HG03520 (cell line): ENCODE data around the gene ADRA2B.
A peak's percentile ranks its signal among the peaks of the same experiment; 100 is the strongest.
"Not testable (repeated sequence)": the region's sequence is repeated elsewhere in the genome, so short reads cannot be mapped to it uniquely, and the experiment has no call there.

ENCODE experiments used
- ATAC-seq: cut with Tn5 transposase; IDR thresholded peaks from one replicate; pipeline ENCODE4 v1.9.1; 2021; ENCODE audit warnings: mild to moderate bottlenecking, moderate library complexity; ENCODE audit not compliant: unreplicated experiment

Gene ADRA2B

GRCh38 chr2:96150791-96151594 lies 34.6 kb upstream of the ADRA2B start:
- no peak for ATAC-seq

- no peak for ATAC-seq
Measured at GRCh38 chr2:96150007-96150640, 33.8 kb upstream of the ADRA2B start.

DNA sequence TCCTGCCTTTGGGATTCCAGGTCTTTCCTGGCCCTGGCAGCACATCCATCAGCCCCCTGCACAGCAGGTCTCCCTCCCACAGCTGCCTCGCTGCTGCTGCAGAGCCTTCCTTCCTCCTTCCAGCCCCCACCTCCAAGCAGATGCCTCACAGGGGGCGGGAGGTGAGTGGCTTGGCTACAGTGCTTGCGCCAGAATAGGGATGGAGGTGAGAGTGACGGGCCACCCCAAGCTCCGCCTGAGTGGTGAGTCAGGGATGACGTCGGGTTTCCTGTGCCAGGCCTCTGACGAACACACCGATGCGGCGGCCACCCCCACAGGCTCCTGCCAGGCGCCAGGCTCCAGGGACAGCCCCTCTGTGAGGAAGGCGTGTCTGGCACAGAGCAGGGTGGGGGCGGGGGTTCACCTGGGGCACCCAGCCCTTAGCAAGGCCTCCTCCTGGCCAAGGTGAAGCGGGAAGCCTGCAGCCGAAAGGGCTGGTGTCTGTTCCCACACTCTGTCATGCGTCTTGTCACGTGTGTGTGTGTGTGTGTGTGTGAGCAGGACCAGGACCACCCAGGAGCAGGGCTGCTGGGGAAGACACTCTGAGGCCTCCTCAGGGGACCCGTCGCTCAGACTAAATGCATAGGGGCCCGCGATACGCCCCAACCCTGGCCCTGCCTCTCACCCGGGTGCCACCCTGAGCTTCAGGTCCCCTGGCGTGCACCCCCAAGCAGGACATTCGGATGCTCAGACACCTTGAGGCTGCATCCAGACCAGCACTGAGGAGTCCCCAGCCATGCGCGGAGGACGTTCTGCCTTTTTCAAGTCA lies 32.2 kb upstream of the ADRA2B start:
- peak; percentile 36 for ATAC-seq

- ATAC-seq, result no peak
Measured at GRCh38 chr2:96147593-96148201, 31.3 kb upstream of the ADRA2B start.

DNA sequence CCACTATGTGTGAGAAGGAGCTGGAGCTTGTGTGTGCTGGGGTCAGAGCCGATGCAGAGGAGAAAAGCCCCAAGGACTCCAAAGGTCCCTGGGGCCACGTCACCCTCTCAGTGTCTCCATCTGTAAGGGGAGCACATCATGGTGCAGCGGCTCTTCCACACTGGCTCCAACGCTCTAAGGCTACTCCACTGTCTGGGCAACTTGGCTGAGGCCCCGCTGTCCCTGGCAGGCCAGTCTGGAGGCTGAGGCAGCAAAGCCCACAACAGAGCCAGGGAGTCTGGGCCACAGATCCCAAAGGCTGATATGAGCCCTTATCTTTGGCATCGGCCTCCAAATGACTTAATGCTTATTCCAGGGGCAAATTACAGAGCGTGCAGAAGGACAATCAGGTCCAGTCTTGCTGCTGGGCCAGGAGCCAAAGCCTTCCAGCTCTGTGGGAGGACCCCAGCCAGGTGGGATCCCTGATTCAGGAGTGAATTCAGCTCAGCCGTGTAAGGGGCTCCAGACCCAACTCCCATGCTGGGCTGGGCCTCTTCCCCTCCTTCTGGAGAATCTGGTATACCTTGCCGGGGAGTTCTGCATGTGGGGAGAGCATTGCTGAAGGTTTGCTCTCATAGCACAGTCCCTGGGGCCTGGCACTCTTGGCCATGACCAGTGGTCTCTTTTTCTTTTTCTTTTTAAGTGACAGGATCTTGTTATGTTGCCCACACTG lies 30.7 kb upstream of the ADRA2B start:
- ATAC-seq, result no peak

GRCh38 chr2:96146153-96146880 lies 29.9 kb upstream of the ADRA2B start:
- peak; percentile 17 for ATAC-seq

DNA sequence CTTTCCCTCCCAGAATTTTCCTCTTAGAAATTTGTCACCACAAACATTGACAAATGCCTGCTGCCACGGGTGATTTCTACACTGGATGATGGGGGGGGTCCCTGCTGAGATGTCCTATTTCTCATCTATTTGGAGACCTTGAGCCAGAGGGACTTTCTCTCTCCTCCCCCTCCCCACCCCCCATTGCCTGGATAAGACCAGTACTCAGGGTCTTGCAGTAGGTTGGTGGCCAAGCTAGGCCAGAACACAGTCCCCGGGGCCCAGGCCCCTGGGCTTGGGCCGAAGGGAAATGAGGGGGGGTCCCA lies 29.4 kb upstream of the ADRA2B start:
- no peak for ATAC-seq

GRCh38 chr2:96145036-96145847 lies 28.9 kb upstream of the ADRA2B start, which contains the start of gene DUSP2:
Gene DUSP2 (minus strand): TSS chr2:96145440. CDS start chr2:96145354, 86 bp downstream.
- ATAC-seq, result peak; percentile 54

- no peak for ATAC-seq
Measured at GRCh38 chr2:96144481-96145035, 28.2 kb upstream of the ADRA2B start.

DNA sequence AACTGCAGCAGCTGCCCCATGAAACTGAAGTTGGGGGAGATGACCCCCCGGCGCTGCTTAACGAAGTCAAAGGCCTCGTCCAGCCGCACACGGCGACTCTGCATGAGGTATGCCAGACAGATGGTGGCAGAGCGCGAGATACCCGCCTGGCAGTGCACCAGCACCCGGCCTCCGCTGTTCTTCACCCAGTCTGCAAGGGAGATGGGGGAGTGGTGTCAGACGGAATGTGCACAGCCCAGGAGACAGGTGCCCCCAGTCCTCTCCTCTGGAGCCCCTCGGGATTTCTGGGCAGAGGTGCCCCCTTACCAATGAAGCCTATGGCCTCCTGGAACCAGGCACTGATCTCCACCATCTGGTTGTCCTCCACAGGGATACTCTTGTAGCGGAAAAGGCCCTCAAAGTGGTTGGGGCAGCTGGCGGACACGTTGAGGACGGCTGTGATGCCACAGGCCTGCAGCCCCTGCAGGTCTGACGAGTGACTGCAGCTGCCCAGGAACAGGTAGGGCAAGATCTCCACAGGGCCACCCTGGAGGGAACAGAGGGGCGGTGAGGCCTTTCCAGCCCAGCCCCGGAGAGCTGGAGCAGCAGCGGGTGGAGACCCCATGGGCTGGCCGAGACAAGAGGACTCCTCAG lies 27.6 kb upstream of the ADRA2B start:
- no peak for ATAC-seq

DNA sequence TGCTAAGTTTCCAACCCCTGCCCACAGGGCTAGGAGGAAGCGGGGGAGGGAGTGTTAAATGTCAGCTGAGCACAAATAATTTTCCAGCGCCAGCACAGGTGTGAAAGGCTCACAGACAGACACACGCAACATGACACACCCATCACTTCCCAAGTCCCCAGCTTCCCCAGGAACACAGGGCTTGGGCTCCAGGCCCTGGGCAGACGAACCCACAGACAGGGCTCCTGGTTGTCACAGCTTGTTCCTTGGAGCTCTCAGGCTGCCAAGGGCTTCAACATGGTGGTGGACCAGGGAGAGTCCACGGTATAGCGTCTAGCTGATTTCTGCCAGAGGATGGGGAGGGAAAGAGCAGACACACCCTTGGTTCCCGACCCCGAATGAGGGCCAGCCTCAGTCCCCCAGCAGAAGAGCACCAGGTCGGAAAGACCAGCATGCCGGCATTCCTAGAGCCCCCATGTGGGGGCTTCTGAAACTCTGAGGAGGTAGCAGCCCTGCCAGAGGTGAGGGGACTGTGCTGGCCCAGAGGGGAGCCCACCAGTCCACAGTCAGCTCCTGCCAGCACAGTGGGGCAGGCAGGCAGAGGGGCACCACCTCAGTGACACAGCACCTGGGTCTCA lies 27.0 kb upstream of the ADRA2B start:
- no peak for ATAC-seq

DNA sequence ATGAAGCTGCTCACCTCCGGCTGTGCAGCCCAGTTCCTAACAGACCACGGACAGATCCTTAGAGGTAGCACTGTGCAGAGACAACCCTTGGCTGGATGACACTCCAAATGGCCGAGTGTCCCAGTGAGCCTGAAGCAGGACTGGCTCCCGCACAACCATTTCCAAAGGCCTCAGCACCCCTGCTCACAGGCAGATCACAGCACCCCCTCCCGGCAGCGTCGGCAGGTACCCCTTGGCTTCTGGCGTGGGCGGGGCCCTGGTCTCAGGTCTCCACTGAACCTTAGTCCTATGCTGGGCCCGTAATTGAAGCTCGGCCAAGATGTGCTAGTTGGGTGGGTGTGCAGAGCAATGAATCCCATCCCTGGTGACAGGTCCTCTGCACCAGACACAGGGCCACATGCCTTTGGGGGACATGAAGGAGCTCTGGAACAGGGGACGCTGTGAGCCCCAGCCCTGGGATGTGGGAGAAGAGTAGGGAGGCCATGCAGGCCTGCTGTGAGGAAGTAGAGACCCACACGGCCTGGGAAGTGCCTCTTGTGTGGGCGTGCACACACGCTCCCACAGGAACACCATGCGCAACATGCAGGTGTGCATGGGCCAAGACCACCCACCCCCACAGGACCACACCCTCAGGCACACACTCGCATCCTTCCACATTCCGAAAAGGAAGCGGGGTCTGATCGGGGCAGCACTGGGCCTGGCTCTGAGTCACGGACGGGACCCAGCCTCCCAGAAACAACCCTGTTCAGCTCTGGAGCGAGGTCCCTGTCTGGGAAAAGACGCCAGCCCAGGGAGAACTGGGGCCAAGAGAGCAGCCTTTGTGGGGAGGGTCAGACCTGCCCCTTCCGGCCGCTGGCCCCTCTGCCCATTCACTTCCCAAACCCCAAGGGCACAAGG lies 26.1 kb upstream of the ADRA2B start:
- ATAC-seq, result no peak

GRCh38 chr2:96141624-96141967 lies 25.2 kb upstream of the ADRA2B start:
- ATAC-seq, result not testable (repeated sequence)

GRCh38 chr2:96140941-96141623 lies 24.7 kb upstream of the ADRA2B start:
- no peak for ATAC-seq

DNA sequence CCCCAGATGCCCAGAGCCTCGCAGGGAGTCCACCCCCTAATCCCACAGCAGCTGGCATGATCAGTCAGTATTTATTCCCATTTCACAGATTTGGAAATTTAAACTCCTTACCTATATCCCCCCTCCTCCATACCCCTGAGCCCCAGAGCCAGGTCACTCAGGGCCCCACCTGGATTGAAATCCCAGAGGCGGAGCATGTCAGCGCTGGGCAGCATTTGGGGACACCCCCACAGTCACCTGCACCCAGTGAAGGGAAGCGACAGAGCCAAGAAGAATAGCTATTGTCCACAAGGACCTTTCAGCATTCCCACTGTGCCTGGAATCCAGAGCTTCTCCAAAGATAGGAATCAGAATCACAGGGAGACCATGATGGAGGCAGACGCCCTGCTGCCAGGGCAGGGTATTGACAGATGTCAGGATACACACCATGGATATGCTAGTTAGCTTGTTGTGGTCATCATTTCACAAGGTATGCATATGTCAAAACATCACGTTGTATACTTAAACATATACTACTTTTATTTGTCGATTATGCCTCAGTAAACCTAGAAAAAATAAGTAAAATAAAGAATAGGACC lies 22.9 kb upstream of the ADRA2B start:
- ATAC-seq, result no peak
